Measurements from ENCODE around the gene ANXA5. TPM values are rescaled to one million over a fixed set of nuclear protein-coding genes. Genes with fewer than 3 reads are reported as not detected.

Gene ANXA5
- total RNA-seq, 1 experiment from 2014 or later = 230 TPM

- no peak for DNase-seq
- no TSS peak for BruUV-seq (replicated peaks)
- no peak for TF ChIP-seq EZH2 (IDR thresholded peaks at IDR 0.05; ENCODE audit: low read depth)
- no peak for TF ChIP-seq CTCF (conservative IDR thresholded peaks at IDR 0.05)
- ChIA-PET POLR2A (ENCODE audit: unreplicated experiment) (no interaction called here), CTCF (no interaction called here)
- H3K79me2 ChIP-seq (ENCODE audit: low read depth) = no peaks in the 10 kb centered on the region
- H3K4me3 ChIP-seq = no peak overlapping the region
- no peak overlapping the region for H3K27ac ChIP-seq
- no peak overlapping the region for H3K4me2 ChIP-seq
- no peaks in the 10 kb centered on the region for H3K27me3 ChIP-seq (ENCODE audit: insufficient read depth, low read depth)
- no peaks in the 10 kb centered on the region for H4K20me1 ChIP-seq (ENCODE audit: insufficient read depth)
- H3K36me3 ChIP-seq (ENCODE audit: low read depth) = no peaks in the 10 kb centered on the region
- H3K4me1 ChIP-seq (replicated peaks; ENCODE audit: insufficient read depth) = no peaks in the 10 kb centered on the region
- intact Hi-C loops (cut with micrococcal nuclease; ENCODE audit: unreplicated experiment) = no loop called here
- no peak overlapping the region for H2AFZ ChIP-seq
- H3K9me2 ChIP-seq (ENCODE audit: insufficient read depth) = no peaks in the 10 kb centered on the region
- H3K9me3 ChIP-seq (ENCODE audit: insufficient read depth, low read depth) = no peaks in the 10 kb centered on the region
- no peaks in the 10 kb centered on the region for H3F3A ChIP-seq (ENCODE audit: insufficient read depth, low read depth)
These were observed 54.5 kb downstream of the ANXA5 start for GRCh38 chr4:121642292-121642691.

- no peaks in the 10 kb centered on the region for H3F3A ChIP-seq (ENCODE audit: insufficient read depth, low read depth)
- no peaks in the 10 kb centered on the region for H3K9me2 ChIP-seq (ENCODE audit: insufficient read depth)
- POLR2A ChIA-PET (ENCODE audit: unreplicated experiment) = no interaction called here
- H3K36me3 ChIP-seq (ENCODE audit: low read depth) = no peaks in the 10 kb centered on the region
- no peaks in the 10 kb centered on the region for H3K27me3 ChIP-seq (ENCODE audit: insufficient read depth, low read depth)
- no TSS peak for BruUV-seq (replicated peaks)
- intact Hi-C loops (cut with micrococcal nuclease; ENCODE audit: unreplicated experiment) = no loop called here
- H3K27ac ChIP-seq = no peak overlapping the region
- H3K4me3 ChIP-seq = no peak overlapping the region
- H3K9me3 ChIP-seq (ENCODE audit: insufficient read depth, low read depth) = no peaks in the 10 kb centered on the region
- no peak for DNase-seq
- CTCF ChIA-PET = no interaction called here
- peak overlapping the region; percentile 53; the same call in 1 of the 2 replicates for H2AFZ ChIP-seq
- no peaks in the 10 kb centered on the region for H3K4me1 ChIP-seq (replicated peaks; ENCODE audit: insufficient read depth)
- TF ChIP-seq CTCF (conservative IDR thresholded peaks at IDR 0.05) (no peak), EZH2 (IDR thresholded peaks at IDR 0.05; ENCODE audit: low read depth) (no peak)
- H3K4me2 ChIP-seq = no peak overlapping the region
- H4K20me1 ChIP-seq (ENCODE audit: insufficient read depth) = no peaks in the 10 kb centered on the region
- H3K79me2 ChIP-seq (ENCODE audit: low read depth) = no peaks in the 10 kb centered on the region
These were observed 63.1 kb downstream of the ANXA5 start for GRCh38 chr4:121633653-121634052.

- intact Hi-C loops (cut with micrococcal nuclease; ENCODE audit: unreplicated experiment) = no loop called here
- BruUV-seq (replicated peaks) = no TSS peak
- POLR2A ChIA-PET (ENCODE audit: unreplicated experiment) = no interaction called here
These were observed 64.1 kb downstream of the ANXA5 start for GRCh38 chr4:121632636-121633035.

More at GRCh38 chr4:121632636-121633035, 64.1 kb downstream of the ANXA5 start:
- no peak for DNase-seq
- H3K4me3 ChIP-seq = no peak overlapping the region
- no peaks in the 10 kb centered on the region for H3K36me3 ChIP-seq (ENCODE audit: low read depth)
- H2AFZ ChIP-seq = no peak overlapping the region
- CTCF ChIA-PET = no interaction called here
- no peak overlapping the region for H3K4me2 ChIP-seq
- no peaks in the 10 kb centered on the region for H4K20me1 ChIP-seq (ENCODE audit: insufficient read depth)
- H3K27me3 ChIP-seq (ENCODE audit: insufficient read depth, low read depth) = no peaks in the 10 kb centered on the region
- TF ChIP-seq EZH2 (IDR thresholded peaks at IDR 0.05; ENCODE audit: low read depth) = no peak
- TF ChIP-seq CTCF (conservative IDR thresholded peaks at IDR 0.05) = no peak
- H3K4me1 ChIP-seq (replicated peaks; ENCODE audit: insufficient read depth) = no peaks in the 10 kb centered on the region
- no peaks in the 10 kb centered on the region for H3K9me3 ChIP-seq (ENCODE audit: insufficient read depth, low read depth)
- H3K79me2 ChIP-seq (ENCODE audit: low read depth) = no peaks in the 10 kb centered on the region
- H3K27ac ChIP-seq = no peak overlapping the region
- H3F3A ChIP-seq (ENCODE audit: insufficient read depth, low read depth) = no peaks in the 10 kb centered on the region
- no peaks in the 10 kb centered on the region for H3K9me2 ChIP-seq (ENCODE audit: insufficient read depth)

Other genes starting within 250 kb of the ANXA5 start
- gene SMIM43, start 68.2 kb upstream of the ANXA5 start, total RNA-seq (2021) = not detected in 2 replicates
- gene EXOSC9, start 104.3 kb upstream of the ANXA5 start, total RNA-seq (2021) = 23.0 and 29.9 TPM in 2 replicates
- gene CCNA2, start 126.9 kb upstream of the ANXA5 start, total RNA-seq (2021) = 61.9 and 70.7 TPM in 2 replicates
- 20.3 and 21.4 TPM in 2 replicates for gene BBS7, start 173.5 kb upstream of the ANXA5 start, total RNA-seq (2021)

Data from PC-9 (cell line).